Fibroblast of villous mesenchyme (primary cell): ENCODE data around the gene COQ7. TPM values are rescaled to one million over a fixed set of nuclear protein-coding genes. Genes with fewer than 3 reads are reported as not detected.

Experiments used
- DNase-seq: peaks from one replicate; pipeline ENCODE4 v3.0.0-alpha.2; 2010; ENCODE audit warnings: low read depth
- H3K4me3 ChIP-seq: 2 replicates; pipeline ENCODE4 v1.5.1; 2011; ENCODE audit warnings: low read depth, mild to moderate bottlenecking, low read length
- total RNA-seq: library from RNA; depleted of rRNA; stranded (reverse); fragments of >200 nt; gene quantifications from 2 replicates; pipeline ENCODE4 v1.2.3, GENCODE V29; 2012
- TF ChIP-seq, protein P1 (sequence below): IDR thresholded peaks from 2 replicates; pipeline ENCODE4 v1.5.1; 2012; ENCODE audit warnings: low read depth, mild to moderate bottlenecking, low read length; ENCODE audit not compliant: insufficient read depth

Gene COQ7
- 9.9 and 10.0 TPM in 2 replicates for total RNA-seq

DNA sequence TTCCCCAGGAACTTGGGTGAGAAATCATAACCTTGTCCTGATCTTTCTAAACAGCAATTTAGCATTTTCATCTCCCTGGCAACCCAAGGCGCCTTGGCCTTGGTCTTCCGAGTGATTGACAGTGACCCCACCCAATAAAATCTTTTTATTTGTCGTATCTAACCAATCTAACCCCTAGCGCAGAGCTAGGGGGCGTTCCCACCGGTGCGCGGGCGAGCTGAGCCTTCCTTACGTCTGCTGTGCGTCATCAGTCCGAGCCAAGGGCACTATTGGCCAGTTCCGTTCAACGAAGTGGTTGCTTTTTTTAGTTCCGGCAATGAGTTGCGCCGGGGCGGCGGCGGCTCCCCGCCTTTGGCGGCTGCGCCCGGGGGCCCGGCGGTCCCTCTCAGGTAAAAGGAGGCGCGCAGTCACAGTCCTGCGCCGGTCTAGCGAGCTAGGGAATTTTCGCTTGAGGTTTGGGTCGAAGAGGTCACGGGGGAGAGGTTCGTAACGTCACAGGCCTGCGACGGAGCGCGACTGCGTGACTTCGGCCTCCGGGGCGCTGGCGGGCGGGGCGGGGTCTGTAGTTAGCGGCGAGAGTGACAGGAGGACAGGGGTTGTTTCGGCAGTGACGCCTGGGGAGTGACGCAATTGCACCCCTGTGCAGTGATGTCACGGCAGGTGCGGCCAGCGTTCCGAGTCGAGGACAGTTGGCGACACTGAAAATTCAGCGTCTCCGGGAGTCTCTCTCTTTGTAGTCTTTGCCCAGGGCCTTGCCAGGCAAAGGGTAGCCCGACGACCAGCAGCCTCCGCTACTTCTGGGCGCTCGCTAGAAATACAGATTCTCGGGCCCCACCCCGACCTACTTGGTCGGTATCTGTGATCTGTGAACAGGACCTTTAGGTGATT lies at the start of gene COQ7:
COQ7 (plus strand) TSS at position 266 of the 888 bp plus-strand sequence; CDS start at position 317, 51 bp downstream.
- peak within 1 kb of the TSS; percentile 89 for H3K4me3 ChIP-seq
- DNase-seq = peak; percentile 100
- TF ChIP-seq, protein P1, sequence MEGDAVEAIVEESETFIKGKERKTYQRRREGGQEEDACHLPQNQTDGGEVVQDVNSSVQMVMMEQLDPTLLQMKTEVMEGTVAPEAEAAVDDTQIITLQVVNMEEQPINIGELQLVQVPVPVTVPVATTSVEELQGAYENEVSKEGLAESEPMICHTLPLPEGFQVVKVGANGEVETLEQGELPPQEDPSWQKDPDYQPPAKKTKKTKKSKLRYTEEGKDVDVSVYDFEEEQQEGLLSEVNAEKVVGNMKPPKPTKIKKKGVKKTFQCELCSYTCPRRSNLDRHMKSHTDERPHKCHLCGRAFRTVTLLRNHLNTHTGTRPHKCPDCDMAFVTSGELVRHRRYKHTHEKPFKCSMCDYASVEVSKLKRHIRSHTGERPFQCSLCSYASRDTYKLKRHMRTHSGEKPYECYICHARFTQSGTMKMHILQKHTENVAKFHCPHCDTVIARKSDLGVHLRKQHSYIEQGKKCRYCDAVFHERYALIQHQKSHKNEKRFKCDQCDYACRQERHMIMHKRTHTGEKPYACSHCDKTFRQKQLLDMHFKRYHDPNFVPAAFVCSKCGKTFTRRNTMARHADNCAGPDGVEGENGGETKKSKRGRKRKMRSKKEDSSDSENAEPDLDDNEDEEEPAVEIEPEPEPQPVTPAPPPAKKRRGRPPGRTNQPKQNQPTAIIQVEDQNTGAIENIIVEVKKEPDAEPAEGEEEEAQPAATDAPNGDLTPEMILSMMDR = no peak

DNA sequence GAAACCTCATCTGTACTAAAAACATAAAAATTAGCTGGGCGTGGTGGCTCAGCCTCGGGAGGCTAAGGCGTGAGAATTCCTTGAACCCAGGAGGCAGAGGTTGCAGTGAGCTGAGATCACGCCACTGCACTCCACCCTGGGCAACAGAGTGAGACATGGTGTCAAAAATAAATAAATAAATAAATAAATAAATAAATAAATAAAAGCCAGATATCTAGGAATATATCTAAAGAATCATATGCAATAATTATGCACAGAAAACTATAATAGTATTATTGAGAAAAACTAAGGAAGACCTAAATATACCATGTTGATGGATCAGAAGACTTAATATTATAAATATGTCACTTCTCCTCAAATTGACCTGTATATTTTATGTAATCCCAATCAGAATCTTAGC lies 46.7 kb upstream of the COQ7 start:
- DNase-seq = no peak
- H3K4me3 ChIP-seq = no peak overlapping the region
- TF ChIP-seq, protein P1 = no peak

DNA sequence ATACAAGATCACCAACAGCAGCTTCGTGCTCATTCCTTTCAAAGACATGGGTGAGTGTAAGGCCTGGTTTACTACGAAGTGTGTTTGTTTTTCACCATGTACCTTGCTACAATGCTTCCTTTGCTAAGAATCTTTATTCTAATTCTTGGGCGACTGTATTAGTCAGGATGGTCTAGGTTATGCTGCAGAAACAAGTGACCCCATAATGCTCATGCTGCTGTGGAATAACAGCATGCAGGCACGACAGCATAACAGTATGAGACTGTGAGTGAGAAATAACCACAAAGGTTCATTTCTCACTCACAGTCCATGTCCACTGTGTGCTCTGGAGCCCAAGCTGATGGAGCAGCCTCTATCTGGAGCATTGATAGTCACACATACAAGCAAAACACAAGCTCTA lies 45.7 kb upstream of the COQ7 start:
- TF ChIP-seq, protein P1 = no peak
- no peak overlapping the region for H3K4me3 ChIP-seq
- no peak for DNase-seq

DNA sequence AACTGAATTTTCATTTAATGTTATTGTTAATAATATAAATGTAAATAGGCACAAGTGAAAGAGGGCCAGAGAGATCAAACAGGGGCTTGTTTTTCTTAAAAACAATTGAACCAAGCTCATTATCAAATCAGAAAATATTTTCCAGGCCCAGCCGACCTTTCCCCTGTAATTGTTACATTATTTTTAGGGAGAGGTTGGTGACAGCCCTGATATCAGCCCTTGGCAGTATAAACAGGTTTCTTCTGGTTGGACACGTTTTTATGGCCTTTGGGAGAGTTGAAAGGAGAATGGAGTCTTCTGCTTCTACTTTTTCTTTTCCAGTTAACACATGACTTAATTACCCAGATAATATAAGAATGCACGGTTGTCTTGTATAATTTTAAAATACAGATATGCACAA lies 40.0 kb upstream of the COQ7 start:
- TF ChIP-seq, protein P1 = no peak
- H3K4me3 ChIP-seq = no peak overlapping the region
- no peak for DNase-seq

DNA sequence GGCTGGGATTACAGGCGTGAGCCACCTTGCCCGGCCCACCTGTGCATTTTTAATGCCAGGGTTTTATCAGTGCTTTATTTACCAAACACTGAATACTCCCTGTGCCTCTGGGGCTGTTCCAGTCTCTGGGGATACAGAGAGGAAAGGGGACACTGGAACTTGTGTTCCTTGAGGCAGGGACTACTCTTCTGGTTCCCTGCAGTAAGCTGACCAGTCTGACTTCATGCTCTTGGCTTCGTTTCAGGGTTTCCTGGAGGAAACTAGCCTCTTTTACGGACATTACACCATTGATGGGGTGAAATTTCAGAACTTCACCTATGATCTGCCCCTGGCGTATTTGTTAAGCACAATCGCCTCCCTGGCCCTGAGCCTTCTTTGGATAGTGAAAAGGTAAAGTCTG lies 37.4 kb upstream of the COQ7 start:
- DNase-seq = no peak
- TF ChIP-seq, protein P1 = no peak
- H3K4me3 ChIP-seq = no peak overlapping the region

DNA sequence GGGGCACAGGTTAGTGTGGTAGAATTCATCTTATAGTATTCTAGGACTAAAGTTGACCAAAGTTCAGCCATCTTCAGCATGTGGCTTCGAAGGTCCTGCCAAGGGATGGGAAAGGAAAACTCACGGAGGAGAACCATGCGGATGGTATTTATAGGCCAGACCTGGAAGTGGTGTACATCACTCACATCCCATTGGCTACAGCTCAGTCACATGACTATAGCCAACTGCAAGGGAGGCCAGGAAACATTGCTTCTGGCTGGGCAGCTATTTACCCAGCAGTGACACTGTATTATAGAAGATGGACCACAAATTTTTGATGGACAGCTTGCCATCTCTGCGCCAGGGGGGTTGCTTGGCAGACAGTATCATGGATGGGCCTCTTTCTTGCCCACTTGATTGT lies 35.7 kb upstream of the COQ7 start:
- H3K4me3 ChIP-seq = no peak overlapping the region
- no peak for DNase-seq
- TF ChIP-seq, protein P1 = no peak
